ENCODE results near the gene AFAP1.

Gene AFAP1

GRCh38 chr4:7710576-7711306 lies 228.9 kb downstream of the AFAP1 start:
- no peak for DNase-seq

- no peak for DNase-seq
Measured at GRCh38 chr4:7710126-7710525, 229.5 kb downstream of the AFAP1 start.

- no peak for DNase-seq
Measured at GRCh38 chr4:7709431-7709830, 230.2 kb downstream of the AFAP1 start.

GRCh38 chr4:7708981-7709380 lies 230.7 kb downstream of the AFAP1 start:
- no peak for DNase-seq

Data from T-helper 9 cell (primary cell).